Ovary (tissue), 9 donors: ENCODE data around the gene PLXNB1. TPM values are rescaled to one million over a fixed set of nuclear protein-coding genes. Genes with fewer than 3 reads are reported as not detected.
A peak's percentile ranks its signal among the peaks of the same experiment; 100 is the strongest.
"Not testable (repeated sequence)": the region's sequence is repeated elsewhere in the genome, so short reads cannot be mapped to it uniquely, and the experiment has no call there.

Source experiments
- DNase-seq, 5 donors: peaks; one replicate each; pipeline ENCODE4 v3.0.0-alpha.2; 2019 to 2020
- H3K27ac ChIP-seq, 2 donors: fragments of 200-600 bp; one replicate each; pipeline versions ENCODE4 v1.5.1 to v1.8.0; 2019 to 2022
- H3K27me3 ChIP-seq: fragments of 200-600 bp; one replicate; pipeline ENCODE4 v1.8.0; 2022
- H3K36me3 ChIP-seq: fragments of 200-600 bp; sonication (generic); one replicate; pipeline ENCODE4 v1.5.1; 2019
- H3K4me1 ChIP-seq: one replicate; pipeline ENCODE4 v1.8.1; 2013; ENCODE audit warnings: mild to moderate bottlenecking, moderate library complexity; ENCODE audit not compliant: insufficient read depth
- H3K4me3 ChIP-seq: fragments of 200-600 bp; sonication (generic); one replicate; pipeline ENCODE4 v1.5.1; 2017
- H3K9me3 ChIP-seq, 2 donors: fragments of 200-600 bp in 1 of 2; sonication (generic) in 1 of 2; one replicate each; pipeline versions ENCODE4 v1.5.1 to v1.8.1; 2013 to 2019; ENCODE audit warnings: mild to moderate bottlenecking in 1 of 2, moderate library complexity in 1 of 2
- CTCF ChIP-seq, 3 donors: fragments of 450-650 bp in 2 of 3; fragments of 200-600 bp in 1 of 3; IDR thresholded peaks; one replicate each; pipeline versions ENCODE4 v1.5.1 to v1.8.0; 2016 to 2022; ENCODE audit warnings: antibody characterized with exemption in 3 of 3, mild to moderate bottlenecking in 1 of 3
- EP300 ChIP-seq: sonication (generic); formaldehyde crosslinking; IDR thresholded peaks from one replicate; pipeline ENCODE4 v1.6.1; 2017; ENCODE audit warnings: antibody characterized with exemption
- POLR2A ChIP-seq: fragments of 450-650 bp; IDR thresholded peaks from one replicate; pipeline ENCODE4 v1.6.1; 2017; ENCODE audit warnings: antibody characterized with exemption, mild to moderate bottlenecking, moderate library complexity
- WGBS, 3 donors: extraction: QIAGEN DNeasy Blood & Tissue Kit in 1 of 3; methylation state at CpG; one replicate each; pipeline versions ENCODE4 v1.1.5 to v1.1.7; 2013 to 2017; 5-methylcytosine and 5-hydroxymethylcytosine counted together
- intact Hi-C, 4 donors: fragments of 100-400 bp; cut with DNase I; formaldehyde crosslinking; loops; one replicate each; pipeline versions ENCODE4 v1.11.0 to v1.15.1; 2022 to 2023
- polyA plus RNA-seq, 2 donors: library from polyadenylated mRNA; stranded (reverse); fragments of 200-250 nt in 1 of 2; fragments of 350-450 nt in 1 of 2; fragmentation: Illumina TruSeq in 1 of 2; extraction: RNeasy Lipid Tissue Mini Kit (QIAGEN cat#74804) in 1 of 2; gene quantifications; one replicate each; pipeline ENCODE4 v1.2.3, GENCODE V29; 2013 to 2014
- total RNA-seq, 7 donors: library from RNA; depleted of rRNA in 2 of 7; stranded (reverse); fragments of >200 nt in 2 of 7; fragmentation: NEBNext Ultra II Directional in 3 of 7; extraction: Animal tissue kit (Norgen Biotek cat#: 25700) in 3 of 7; gene quantifications; one replicate each; pipeline versions ENCODE4 v1.1.0 to v1.2.4, GENCODE V29; 2016 to 2023
- donor health status: DM: no; HTN: no; CAD: no; lungs with moderate emphysema.
- donor health status: DM: no; HTN: no; CAD: no.
- donor health status: Bipolar disorder and iron deficiency.
- donor health status: DM: yes; HTN: yes; CAD: no.
- donor health status: DM: no; HTN: no; CAD: no.
- donor health status: DM: yes; HTN: yes; CAD: no.

Gene PLXNB1
- total and polyA plus RNA-seq, 9 donors, result 11.2 to 166 (median 83.7) TPM

GRCh38 chr3:48465531-48466378, 35.9 kb upstream of the PLXNB1 start:
- DNase-seq, result peak; percentile 92 to 99 (median 94)
- peak; percentile 21 for TF ChIP-seq EP300
- TF ChIP-seq POLR2A, result peak; percentile 90
- TF ChIP-seq CTCF (IDR thresholded peaks at IDR 0.05), result peak; percentile 23 to 80 (median 77)
- Histone ChIP-seq H3K27ac (peak overlapping the region; percentile 98 to 100), H3K36me3 (no peaks in the 10 kb centered on the region), H3K9me3 (no peaks in the 10 kb centered on the region), H3K4me3 (peak overlapping the region; percentile 48), H3K27me3 (no peaks in the 10 kb centered on the region), H3K4me1 (peaks cover 22% of the 10 kb centered on the region)
- intact Hi-C loops, result loop anchor here in 3 of 4 donors (2.0 to 10.0 kb wide), 3 partner anchors 83 to 219 kb away; partner anchors contain the start of gene NCKIPSD (in 1 of the 3)
- WGBS, 3 donors, result 0 to 2% (median 1%) methylated on average over 21 of the region's 21 CpGs

- Histone ChIP-seq H3K9me3 (no peaks in the 10 kb centered on the region), H3K4me3 (no peak overlapping the region), H3K27me3 (no peaks in the 10 kb centered on the region), H3K36me3 (no peaks in the 10 kb centered on the region), H3K4me1 (peaks cover 20% of the 10 kb centered on the region), H3K27ac (peak overlapping the region; percentile 40 to 100)
- 11 to 15% (median 12%) methylated on average over 7 of the region's 7 CpGs for WGBS, 3 donors
- TF ChIP-seq EP300 (no peak), POLR2A (peak; percentile 34)
- intact Hi-C loops, result loop anchor here in 3 of 4 donors (2.0 to 10.0 kb wide), 3 partner anchors 84 to 220 kb away; partner anchors contain the start of gene NCKIPSD (in 1 of the 3)
- DNase-seq, result no peak
Measured at GRCh38 chr3:48465237-48465530, 35.3 kb upstream of the PLXNB1 start.

GRCh38 chr3:48464713-48465221, 34.9 kb upstream of the PLXNB1 start:
- no peak overlapping the region for H3K4me3 ChIP-seq
- no peak for TF ChIP-seq EP300
- no peak for TF ChIP-seq POLR2A
- TF ChIP-seq CTCF (IDR thresholded peaks at IDR 0.05), result no peak
- no peaks in the 10 kb centered on the region for H3K27me3 ChIP-seq
- H3K27ac ChIP-seq, result peak overlapping the region; percentile 40 to 100
- H3K36me3 ChIP-seq, result no peaks in the 10 kb centered on the region
- WGBS, 3 donors, result 88 to 92% (median 90%) methylated on average over 8 to 17 of the region's 17 CpGs
- peaks cover 18% of the 10 kb centered on the region for H3K4me1 ChIP-seq
- peak in 4 of 5 donors; percentile 50 to 60 (median 50) for DNase-seq
- intact Hi-C loops, result loop anchor here (2.0 to 10.0 kb wide), 5 partner anchors 83 to 220 kb away; partner anchors contain the start of gene NCKIPSD (in 1 of the 4)
- no peaks in the 10 kb centered on the region for H3K9me3 ChIP-seq

- no peaks in the 10 kb centered on the region for H3K36me3 ChIP-seq
- H3K27ac ChIP-seq, result no peak overlapping the region
- no peak overlapping the region for H3K4me3 ChIP-seq
- DNase-seq, result no peak
- WGBS, 3 donors, result 69 to 79% (median 73%) methylated on average over 8 to 9 of the region's 9 CpGs
- TF ChIP-seq CTCF (IDR thresholded peaks at IDR 0.05), result no peak
- TF ChIP-seq POLR2A, result no peak
- no peak for TF ChIP-seq EP300
- peaks cover 14% of the 10 kb centered on the region for H3K4me1 ChIP-seq
- intact Hi-C loops, result loop anchor here (2.0 to 10.0 kb wide), 5 partner anchors 84 to 221 kb away; partner anchors contain the start of gene NCKIPSD (in 1 of the 4)
- H3K9me3 ChIP-seq, result no peaks in the 10 kb centered on the region
- H3K27me3 ChIP-seq, result no peaks in the 10 kb centered on the region
Measured at GRCh38 chr3:48463703-48464102, 33.8 kb upstream of the PLXNB1 start.

GRCh38 chr3:48461767-48462166, 31.9 kb upstream of the PLXNB1 start:
- intact Hi-C loops, result loop anchor here in 2 of 4 donors (5.0 to 10.0 kb wide), 3 partner anchors 86 to 223 kb away; partner anchors contain the start of gene NCKIPSD (in 1 of the 2)
- not testable (repeated sequence) for H3K27ac ChIP-seq, DNase-seq, H3K4me3 ChIP-seq, H3K4me1 ChIP-seq, H3K27me3 ChIP-seq, H3K9me3 ChIP-seq, H3K36me3 ChIP-seq
- WGBS, 3 donors, result 84 to 93% (median 86%) methylated on average over 7 of the region's 7 CpGs
